SK-N-SH treated with all-trans-retinoic acid at 6 μM for 48 hours (cell line): Measurements from ENCODE around the gene ZSCAN1.

Source experiments
- ATAC-seq: fragments of 200-7000 bp; cut with Tn5 transposase; 3 replicates; pipeline ENCODE4 v1.9.1; 2020; ENCODE audit warnings: mild to moderate bottlenecking, moderate library complexity
- ARNTL ChIP-seq: fragments of 450-650 bp; formaldehyde crosslinking; IDR thresholded peaks from 2 replicates; pipeline ENCODE4 v1.5.0; 2020; ENCODE audit warnings: low read depth, mild to moderate bottlenecking, moderate library complexity, borderline replicate concordance
- BACH2 ChIP-seq: fragments of 250-450 bp; sonication (Bioruptor Pico); IDR thresholded peaks from 2 replicates; pipeline ENCODE4 v1.9.0; 2021; ENCODE audit warnings: mild to moderate bottlenecking, borderline replicate concordance
- CSDC2 ChIP-seq: fragments of 250-450 bp; sonication (Bioruptor Pico); IDR thresholded peaks from 2 replicates; pipeline ENCODE4 v1.5.0; 2020; ENCODE audit warnings: mild to moderate bottlenecking, moderate library complexity
- ESRRG ChIP-seq: fragments of 250-450 bp; sonication (Bioruptor Pico); IDR thresholded peaks from 2 replicates; pipeline ENCODE4 v1.6.1; 2021; ENCODE audit warnings: mild to moderate bottlenecking
- GLIS3 ChIP-seq: fragments of 250-450 bp; sonication (Bioruptor Pico); IDR thresholded peaks from 2 replicates; pipeline ENCODE4 v1.5.0; 2020; ENCODE audit warnings: mild to moderate bottlenecking, moderate library complexity
- ISL1 ChIP-seq: fragments of 250-450 bp; sonication (Bioruptor Pico); IDR thresholded peaks from 2 replicates; pipeline ENCODE4 v2.1.2; 2022; ENCODE audit warnings: mild to moderate bottlenecking, moderate library complexity
- PPARA ChIP-seq: fragments of 250-450 bp; sonication (Bioruptor Pico); IDR thresholded peaks from 2 replicates; pipeline ENCODE4 v1.5.0; 2020; ENCODE audit warnings: mild to moderate bottlenecking, borderline replicate concordance
- RARB ChIP-seq: fragments of 250-450 bp; sonication (Bioruptor Pico); IDR thresholded peaks from 2 replicates; pipeline ENCODE4 v1.8.0; 2021; ENCODE audit warnings: mild to moderate bottlenecking, moderate library complexity
- SNAI2 ChIP-seq: fragments of 250-450 bp; sonication (Bioruptor Pico); IDR thresholded peaks from 2 replicates; pipeline ENCODE4 v1.5.0; 2020; ENCODE audit warnings: mild to moderate bottlenecking, moderate library complexity
- TOX ChIP-seq: fragments of 250-450 bp; sonication (Bioruptor Pico); IDR thresholded peaks from 2 replicates; pipeline ENCODE4 v1.8.0; 2021; ENCODE audit warnings: mild to moderate bottlenecking, moderate library complexity, borderline replicate concordance
- ZFP3 ChIP-seq: fragments of 250-450 bp; sonication (Bioruptor Pico); IDR thresholded peaks from 2 replicates; pipeline ENCODE4 v1.5.0; 2020; ENCODE audit warnings: mild to moderate bottlenecking, moderate library complexity
- ZFP30 ChIP-seq: fragments of 450-650 bp; formaldehyde crosslinking; IDR thresholded peaks from 2 replicates; pipeline ENCODE4 v1.5.0; 2022; ENCODE audit warnings: mild to moderate bottlenecking, moderate library complexity
- ZNF565 ChIP-seq: fragments of 450-650 bp; formaldehyde crosslinking; conservative IDR thresholded peaks from 2 replicates; pipeline ENCODE4 v1.5.0; 2020; ENCODE audit warnings: low read depth, mild to moderate bottlenecking, moderate library complexity
- ZNF70 ChIP-seq: fragments of 450-650 bp; formaldehyde crosslinking; IDR thresholded peaks from 2 replicates; pipeline ENCODE4 v1.5.0; 2020; ENCODE audit warnings: mild to moderate bottlenecking, moderate library complexity
- ZNF8 ChIP-seq: fragments of 450-650 bp; formaldehyde crosslinking; IDR thresholded peaks from 2 replicates; pipeline ENCODE4 v1.5.0; 2020; ENCODE audit warnings: mild to moderate bottlenecking, moderate library complexity
- TF ChIP-seq, protein P1 (sequence below): fragments of 250-450 bp; sonication (Bioruptor Pico); IDR thresholded peaks from 2 replicates; pipeline ENCODE4 v1.5.1; 2021; ENCODE audit warnings: mild to moderate bottlenecking, moderate library complexity
- TF ChIP-seq, protein P2 (sequence below): fragments of 250-450 bp; sonication (Bioruptor Pico); IDR thresholded peaks from 2 replicates; pipeline ENCODE4 v1.5.0; 2020; ENCODE audit warnings: mild to moderate bottlenecking, moderate library complexity
- TF ChIP-seq, protein P3 (sequence below): fragments of 250-450 bp; sonication (Bioruptor Pico); IDR thresholded peaks from 2 replicates; pipeline ENCODE4 v1.8.0; 2020; ENCODE audit warnings: mild to moderate bottlenecking, moderate library complexity, borderline replicate concordance
- TF ChIP-seq, protein P4 (sequence below): fragments of 250-450 bp; sonication (Bioruptor Pico); IDR thresholded peaks from 2 replicates; pipeline ENCODE4 v1.8.0; 2021; ENCODE audit warnings: low read depth, mild to moderate bottlenecking, moderate library complexity, borderline replicate concordance

Gene ZSCAN1

DNA sequence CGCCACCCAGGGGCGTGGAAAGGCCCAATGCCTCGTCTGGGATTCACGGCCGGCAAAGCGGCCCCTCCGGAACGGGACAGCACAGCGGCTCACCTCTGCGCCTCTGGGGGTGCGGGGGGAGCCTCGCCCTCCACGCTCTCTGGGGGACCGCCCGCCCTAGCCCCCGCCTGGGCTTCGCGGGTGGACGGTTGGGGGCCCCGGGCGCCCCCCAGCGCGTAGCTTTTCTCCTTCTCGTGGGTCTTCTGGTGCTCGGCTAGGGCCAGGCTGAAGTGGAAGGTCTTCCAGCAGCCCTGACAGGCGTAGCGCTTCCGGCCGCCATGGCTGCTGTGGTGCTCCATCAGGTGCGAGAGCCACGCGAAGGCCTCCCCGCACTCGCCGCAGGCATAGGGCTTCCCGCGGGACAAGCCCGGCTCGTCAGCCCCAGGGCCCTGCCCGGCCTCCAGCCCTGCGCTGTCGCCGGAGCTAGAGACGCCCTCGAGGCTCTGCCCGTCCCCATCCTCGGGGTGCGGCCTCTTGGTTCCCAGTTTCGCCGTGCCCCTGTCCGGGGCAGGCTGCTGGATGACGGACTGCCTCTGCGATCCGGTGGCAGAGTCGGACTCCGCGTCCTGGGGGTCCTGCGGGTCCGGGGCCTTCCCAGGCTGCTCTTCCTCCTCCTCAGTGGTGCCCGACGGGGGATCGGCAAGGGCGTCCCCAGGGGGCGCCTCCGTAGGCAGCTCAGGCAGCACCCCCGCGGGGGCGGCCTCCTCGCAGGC lies 50.9 kb downstream of the ZSCAN1 start:
- TF ChIP-seq ESRRG (CRISPR knock-in tag) (no peak), TOX (CRISPR knock-in tag) (no peak), ZNF8 (no peak)
- TF ChIP-seq, protein P1, sequence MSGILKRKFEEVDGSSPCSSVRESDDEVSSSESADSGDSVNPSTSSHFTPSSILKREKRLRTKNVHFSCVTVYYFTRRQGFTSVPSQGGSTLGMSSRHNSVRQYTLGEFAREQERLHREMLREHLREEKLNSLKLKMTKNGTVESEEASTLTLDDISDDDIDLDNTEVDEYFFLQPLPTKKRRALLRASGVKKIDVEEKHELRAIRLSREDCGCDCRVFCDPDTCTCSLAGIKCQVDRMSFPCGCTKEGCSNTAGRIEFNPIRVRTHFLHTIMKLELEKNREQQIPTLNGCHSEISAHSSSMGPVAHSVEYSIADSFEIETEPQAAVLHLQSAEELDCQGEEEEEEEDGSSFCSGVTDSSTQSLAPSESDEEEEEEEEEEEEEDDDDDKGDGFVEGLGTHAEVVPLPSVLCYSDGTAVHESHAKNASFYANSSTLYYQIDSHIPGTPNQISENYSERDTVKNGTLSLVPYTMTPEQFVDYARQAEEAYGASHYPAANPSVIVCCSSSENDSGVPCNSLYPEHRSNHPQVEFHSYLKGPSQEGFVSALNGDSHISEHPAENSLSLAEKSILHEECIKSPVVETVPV (CRISPR knock-in tag) = no peak
- ATAC-seq = no peak

DNA sequence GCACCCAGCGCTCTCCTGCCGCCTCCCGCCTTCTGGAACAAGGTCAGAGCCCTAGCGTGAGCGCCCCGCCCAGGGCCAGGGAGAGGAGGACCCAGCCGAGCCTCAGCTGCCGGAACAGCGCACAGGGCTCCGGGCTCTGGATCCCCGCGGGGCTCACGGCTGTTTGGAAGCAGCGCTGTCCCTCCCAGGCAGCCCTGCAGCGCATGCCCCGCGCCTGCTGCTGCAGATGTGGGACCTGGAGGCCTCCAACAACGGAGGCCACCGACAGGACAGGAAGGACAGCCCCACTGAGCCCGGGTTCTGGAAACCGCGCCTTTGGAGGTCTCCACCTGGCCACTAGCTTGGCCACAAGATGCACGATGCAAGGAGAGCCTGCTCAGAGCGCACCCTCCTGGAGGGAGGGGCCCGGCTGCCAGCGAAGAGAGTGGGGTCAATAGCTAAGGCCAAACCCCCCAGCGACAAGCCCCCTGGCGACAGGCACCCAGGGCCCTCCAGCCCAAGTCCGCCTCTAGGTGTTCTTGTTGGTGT lies 51.6 kb downstream of the ZSCAN1 start:
- TF ChIP-seq ZNF70 (CRISPR knock-in tag) (no peak), ARNTL (no peak), SNAI2 (CRISPR knock-in tag) (no peak), PPARA (CRISPR knock-in tag) (no peak), ZFP3 (CRISPR knock-in tag) (no peak), ESRRG (CRISPR knock-in tag) (no peak), CSDC2 (CRISPR knock-in tag) (no peak), ZNF565 (CRISPR knock-in tag) (no peak), ZNF8 (no peak), RARB (no peak), ZFP30 (CRISPR knock-in tag) (no peak)
- TF ChIP-seq, protein P2, sequence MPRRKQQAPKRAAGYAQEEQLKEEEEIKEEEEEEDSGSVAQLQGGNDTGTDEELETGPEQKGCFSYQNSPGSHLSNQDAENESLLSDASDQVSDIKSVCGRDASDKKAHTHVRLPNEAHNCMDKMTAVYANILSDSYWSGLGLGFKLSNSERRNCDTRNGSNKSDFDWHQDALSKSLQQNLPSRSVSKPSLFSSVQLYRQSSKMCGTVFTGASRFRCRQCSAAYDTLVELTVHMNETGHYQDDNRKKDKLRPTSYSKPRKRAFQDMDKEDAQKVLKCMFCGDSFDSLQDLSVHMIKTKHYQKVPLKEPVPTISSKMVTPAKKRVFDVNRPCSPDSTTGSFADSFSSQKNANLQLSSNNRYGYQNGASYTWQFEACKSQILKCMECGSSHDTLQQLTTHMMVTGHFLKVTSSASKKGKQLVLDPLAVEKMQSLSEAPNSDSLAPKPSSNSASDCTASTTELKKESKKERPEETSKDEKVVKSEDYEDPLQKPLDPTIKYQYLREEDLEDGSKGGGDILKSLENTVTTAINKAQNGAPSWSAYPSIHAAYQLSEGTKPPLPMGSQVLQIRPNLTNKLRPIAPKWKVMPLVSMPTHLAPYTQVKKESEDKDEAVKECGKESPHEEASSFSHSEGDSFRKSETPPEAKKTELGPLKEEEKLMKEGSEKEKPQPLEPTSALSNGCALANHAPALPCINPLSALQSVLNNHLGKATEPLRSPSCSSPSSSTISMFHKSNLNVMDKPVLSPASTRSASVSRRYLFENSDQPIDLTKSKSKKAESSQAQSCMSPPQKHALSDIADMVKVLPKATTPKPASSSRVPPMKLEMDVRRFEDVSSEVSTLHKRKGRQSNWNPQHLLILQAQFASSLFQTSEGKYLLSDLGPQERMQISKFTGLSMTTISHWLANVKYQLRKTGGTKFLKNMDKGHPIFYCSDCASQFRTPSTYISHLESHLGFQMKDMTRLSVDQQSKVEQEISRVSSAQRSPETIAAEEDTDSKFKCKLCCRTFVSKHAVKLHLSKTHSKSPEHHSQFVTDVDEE = no peak
- TF ChIP-seq, protein P1 (CRISPR knock-in tag) = no peak
- TF ChIP-seq, protein P3, sequence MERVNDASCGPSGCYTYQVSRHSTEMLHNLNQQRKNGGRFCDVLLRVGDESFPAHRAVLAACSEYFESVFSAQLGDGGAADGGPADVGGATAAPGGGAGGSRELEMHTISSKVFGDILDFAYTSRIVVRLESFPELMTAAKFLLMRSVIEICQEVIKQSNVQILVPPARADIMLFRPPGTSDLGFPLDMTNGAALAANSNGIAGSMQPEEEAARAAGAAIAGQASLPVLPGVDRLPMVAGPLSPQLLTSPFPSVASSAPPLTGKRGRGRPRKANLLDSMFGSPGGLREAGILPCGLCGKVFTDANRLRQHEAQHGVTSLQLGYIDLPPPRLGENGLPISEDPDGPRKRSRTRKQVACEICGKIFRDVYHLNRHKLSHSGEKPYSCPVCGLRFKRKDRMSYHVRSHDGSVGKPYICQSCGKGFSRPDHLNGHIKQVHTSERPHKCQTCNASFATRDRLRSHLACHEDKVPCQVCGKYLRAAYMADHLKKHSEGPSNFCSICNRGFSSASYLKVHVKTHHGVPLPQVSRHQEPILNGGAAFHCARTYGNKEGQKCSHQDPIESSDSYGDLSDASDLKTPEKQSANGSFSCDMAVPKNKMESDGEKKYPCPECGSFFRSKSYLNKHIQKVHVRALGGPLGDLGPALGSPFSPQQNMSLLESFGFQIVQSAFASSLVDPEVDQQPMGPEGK (CRISPR knock-in tag) = no peak
- TF ChIP-seq, protein P4, sequence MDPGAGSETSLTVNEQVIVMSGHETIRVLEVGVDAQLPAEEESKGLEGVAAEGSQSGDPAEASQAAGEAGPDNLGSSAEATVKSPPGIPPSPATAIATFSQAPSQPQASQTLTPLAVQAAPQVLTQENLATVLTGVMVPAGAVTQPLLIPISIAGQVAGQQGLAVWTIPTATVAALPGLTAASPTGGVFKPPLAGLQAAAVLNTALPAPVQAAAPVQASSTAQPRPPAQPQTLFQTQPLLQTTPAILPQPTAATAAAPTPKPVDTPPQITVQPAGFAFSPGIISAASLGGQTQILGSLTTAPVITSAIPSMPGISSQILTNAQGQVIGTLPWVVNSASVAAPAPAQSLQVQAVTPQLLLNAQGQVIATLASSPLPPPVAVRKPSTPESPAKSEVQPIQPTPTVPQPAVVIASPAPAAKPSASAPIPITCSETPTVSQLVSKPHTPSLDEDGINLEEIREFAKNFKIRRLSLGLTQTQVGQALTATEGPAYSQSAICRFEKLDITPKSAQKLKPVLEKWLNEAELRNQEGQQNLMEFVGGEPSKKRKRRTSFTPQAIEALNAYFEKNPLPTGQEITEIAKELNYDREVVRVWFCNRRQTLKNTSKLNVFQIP (CRISPR knock-in tag) = no peak
- no peak for ATAC-seq

DNA sequence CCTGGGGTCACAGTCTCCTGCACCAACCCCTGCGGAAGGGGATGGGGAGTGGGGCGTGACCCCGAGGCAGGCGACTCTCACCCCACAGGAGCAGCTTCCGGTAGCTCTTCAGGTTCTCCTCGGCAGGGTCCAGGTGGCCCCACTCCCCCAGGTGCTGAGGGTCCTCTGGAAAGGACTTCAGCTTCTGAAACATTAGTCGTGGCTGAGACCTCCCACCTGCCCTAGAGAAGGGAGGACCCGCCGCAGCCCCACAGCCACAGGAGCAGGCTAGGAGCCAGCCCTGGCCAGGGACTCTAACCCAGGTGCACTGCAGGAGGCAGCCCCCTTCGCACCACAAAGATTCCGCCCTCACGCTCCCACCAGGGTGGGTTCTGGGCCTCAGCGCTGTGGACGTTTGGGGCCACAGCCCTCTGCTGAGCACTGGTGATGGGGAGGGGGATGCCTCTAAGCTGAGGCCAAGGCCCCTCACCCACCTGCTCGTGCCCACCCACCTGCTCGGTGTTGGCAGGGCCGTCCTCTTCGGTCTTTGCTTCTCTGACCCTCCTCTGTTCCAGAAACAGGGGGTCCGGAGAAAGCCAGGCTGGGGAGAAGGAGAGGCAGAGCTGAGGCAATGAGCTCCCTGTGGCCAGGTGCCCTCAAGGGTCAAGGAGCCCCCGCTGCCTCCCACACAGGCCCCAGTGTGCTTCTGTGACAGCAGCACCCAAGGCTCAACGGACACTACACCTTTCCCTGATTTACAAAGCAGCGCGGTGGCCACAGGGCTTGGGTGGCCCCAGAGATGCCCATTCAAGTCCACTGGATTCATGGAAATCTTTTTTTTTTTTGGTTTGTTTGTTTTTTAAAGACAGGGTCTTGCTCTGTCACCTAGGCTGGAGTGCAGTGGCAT lies 53.2 kb downstream of the ZSCAN1 start:
- no peak for ATAC-seq
- no peak for TF ChIP-seq ISL1 (CRISPR knock-in tag)
- TF ChIP-seq, protein P3 (CRISPR knock-in tag) = no peak
- TF ChIP-seq RARB = no peak
- TF ChIP-seq ZNF8 = no peak
- no peak for TF ChIP-seq ZFP30 (CRISPR knock-in tag)
- TF ChIP-seq, protein P4 (CRISPR knock-in tag) = no peak
- no peak for TF ChIP-seq SNAI2 (CRISPR knock-in tag)
- no peak for TF ChIP-seq ZNF565 (CRISPR knock-in tag)
- TF ChIP-seq BACH2 (CRISPR knock-in tag) = no peak
- no peak for TF ChIP-seq ZNF70 (CRISPR knock-in tag)
- no peak for TF ChIP-seq PPARA (CRISPR knock-in tag)
- TF ChIP-seq GLIS3 (CRISPR knock-in tag) = no peak
- TF ChIP-seq TOX (CRISPR knock-in tag) = no peak
- TF ChIP-seq ESRRG (CRISPR knock-in tag) = no peak
